ENCODE data around the gene C1QL2.

Gene C1QL2

GRCh38 chr2:119136093-119136492 lies 22.5 kb downstream of the C1QL2 start:
- no peak for FAIRE-seq

- FAIRE-seq = no peak
Measured at GRCh38 chr2:119134775-119135174, 23.8 kb downstream of the C1QL2 start.

GRCh38 chr2:119126650-119127049 lies 31.9 kb downstream of the C1QL2 start:
- no peak for FAIRE-seq

- no peak for FAIRE-seq
Measured at GRCh38 chr2:119123389-119123788, 35.2 kb downstream of the C1QL2 start.

- no peak for FAIRE-seq
Measured at GRCh38 chr2:119122663-119123062, 35.9 kb downstream of the C1QL2 start.

GRCh38 chr2:119119999-119120756 lies 38.4 kb downstream of the C1QL2 start:
- no peak for FAIRE-seq

GRCh38 chr2:119119076-119119785 lies 39.3 kb downstream of the C1QL2 start:
- FAIRE-seq = no peak

- FAIRE-seq = no peak
Measured at GRCh38 chr2:119117891-119118882, 40.4 kb downstream of the C1QL2 start.

GRCh38 chr2:119117408-119117807 lies 41.1 kb downstream of the C1QL2 start:
- FAIRE-seq = no peak

- FAIRE-seq = no peak
Measured at GRCh38 chr2:119116411-119117295, 41.9 kb downstream of the C1QL2 start.

- no peak for FAIRE-seq
Measured at GRCh38 chr2:119114266-119114665, 44.3 kb downstream of the C1QL2 start.

- FAIRE-seq = no peak
Measured at GRCh38 chr2:119113489-119113770, 45.1 kb downstream of the C1QL2 start.

GRCh38 chr2:119112770-119113488 lies 45.6 kb downstream of the C1QL2 start:
- FAIRE-seq = no peak

- no peak for FAIRE-seq
Measured at GRCh38 chr2:119112230-119112629, 46.3 kb downstream of the C1QL2 start.

- FAIRE-seq = no peak
Measured at GRCh38 chr2:119111115-119111975, 47.2 kb downstream of the C1QL2 start.

- FAIRE-seq = no peak
Measured at GRCh38 chr2:119109866-119110265, 48.7 kb downstream of the C1QL2 start.

- FAIRE-seq = no peak
Measured at GRCh38 chr2:119108186-119108585, 50.4 kb downstream of the C1QL2 start.

GRCh38 chr2:119106301-119106897 lies 52.2 kb downstream of the C1QL2 start:
- FAIRE-seq = no peak

All from islet of Langerhans (tissue), 1 donor.